ENCODE measurements around the gene EPN3.

GRCh38 chr17:50514388-50514787 lies 18.1 kb upstream of the EPN3 start:
- TF ChIP-seq CTCF (IDR thresholded peaks at IDR 0.05; ENCODE audit: insufficient read depth, low read length, poor library complexity, severe bottlenecking): no peak
- TF ChIP-seq EZH2phosphoT487 (conservative IDR thresholded peaks at IDR 0.05; ENCODE audit: low read length): no peak
